Right lobe of liver (tissue), 6 donors: ENCODE results near the gene OPA1. TPM values are rescaled to one million over a fixed set of nuclear protein-coding genes. Genes with fewer than 3 reads are reported as not detected.

Experiments used
- ATAC-seq, 4 donors: fragments of 200-7000 bp; cut with Tn5 transposase; one replicate each; pipeline ENCODE4 v1.9.1; 2020; ENCODE audit warnings: mild to moderate bottlenecking in 4 of 4, moderate library complexity in 4 of 4
- DNase-seq, 3 donors: peaks; one replicate each; pipeline ENCODE4 v3.0.0-alpha.2; 2020
- H3K27ac ChIP-seq, 3 donors: fragments of 200-600 bp; one replicate each; pipeline ENCODE4 v1.8.0; 2022
- H3K27me3 ChIP-seq, 2 donors: fragments of 200-600 bp; one replicate each; pipeline ENCODE4 v1.8.0; 2022
- H3K36me3 ChIP-seq, 4 donors: fragments of 200-600 bp; sonication (generic) in 1 of 4; one replicate each; pipeline versions ENCODE4 v1.5.1 to v1.8.0; 2017 to 2022; ENCODE audit warnings: control low read depth in 1 of 4
- H3K4me1 ChIP-seq, 4 donors: fragments of 200-600 bp; sonication (generic) in 1 of 4; one replicate each; pipeline versions ENCODE4 v1.5.1 to v1.8.0; 2017 to 2022; ENCODE audit warnings: control low read depth in 1 of 4
- H3K4me3 ChIP-seq, 3 donors: fragments of 200-600 bp; one replicate each; pipeline ENCODE4 v1.8.0; 2022
- H3K9me3 ChIP-seq, 4 donors: fragments of 200-600 bp; sonication (generic) in 1 of 4; one replicate each; pipeline versions ENCODE4 v1.5.1 to v1.8.0; 2017 to 2022; ENCODE audit warnings: control low read depth in 1 of 4
- POLR2A ChIP-seq: fragments of 450-650 bp; IDR thresholded peaks from one replicate; pipeline ENCODE4 v1.6.1; 2017; ENCODE audit warnings: antibody characterized with exemption, mild to moderate bottlenecking
- WGBS: methylation state at CpG from one replicate; pipeline ENCODE4 v1.1.6; 2018; ENCODE audit warnings: low coverage, low lambda C conversion rate; ENCODE audit not compliant: insufficient coverage; ENCODE audit errors: missing lambda C conversion rate; 5-methylcytosine and 5-hydroxymethylcytosine counted together
- intact Hi-C, 2 donors: fragments of 100-400 bp; cut with DNase I; formaldehyde crosslinking; loops; one replicate each; pipeline versions ENCODE4 v1.11.2 to v1.14.1; 2022
- total RNA-seq, 6 experiments: library from RNA; depleted of rRNA in 2 of 6; stranded (reverse); fragments of >200 nt in 2 of 6; fragmentation: NEBNext Ultra II Directional in 3 of 6; extraction: Animal tissue kit (Norgen Biotek cat#: 25700) in 3 of 6; gene quantifications; one replicate each; pipeline versions ENCODE4 v1.1.0 to v1.2.4, GENCODE V29; 2016 to 2023
- TF ChIP-seq, protein P1 (sequence below), 4 donors: fragments of 200-600 bp in 3 of 4; fragments of 450-650 bp in 1 of 4; IDR thresholded peaks; one replicate each; pipeline versions ENCODE4 v1.5.1 to v1.8.0; 2016 to 2022; ENCODE audit warnings: antibody characterized with exemption in 4 of 4, mild to moderate bottlenecking in 2 of 4
- donor health status: DM: no; HTN: yes; CAD: no.
- donor health status: DM: no; HTN: no; CAD: no.
- donor health status: DM: no; HTN: no; CAD: no.
- donor health status: DM: no; HTN: yes; CAD: no.
- donor health status: DM: no; HTN: yes; CAD: no.

Gene OPA1
- total RNA-seq, 6 experiments from 2014 or later: 29.2 to 45.5 (median 31.6) TPM

DNA sequence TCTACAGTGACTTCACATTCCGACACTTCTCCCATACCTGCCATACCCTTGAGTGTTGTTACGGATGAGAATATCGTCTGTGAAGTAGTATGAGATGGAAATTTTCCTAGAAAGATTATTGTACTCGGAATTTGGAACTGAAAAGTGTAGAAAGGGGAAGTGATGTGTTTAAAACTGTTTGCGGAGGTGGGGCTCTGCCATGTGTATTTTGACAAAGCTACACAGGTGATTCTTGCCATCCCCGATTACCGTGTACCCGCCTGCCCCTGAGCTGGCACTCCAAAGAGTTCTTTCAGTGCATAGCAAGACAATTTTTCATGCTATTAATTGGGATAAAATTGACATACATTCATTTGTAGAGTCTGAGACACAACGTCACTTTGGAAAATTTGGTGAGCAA, 81.7 kb downstream of the OPA1 start:
- Histone ChIP-seq H3K27me3 (no peaks in the 10 kb centered on the region), H3K36me3 (peaks cover 0 to 2% (median 0%) of the 10 kb centered on the region in 4 donors), H3K4me3 (no peak overlapping the region), H3K9me3 (no peaks in the 10 kb centered on the region), H3K4me1 (no peaks in the 10 kb centered on the region), H3K27ac (no peak overlapping the region)
- DNase-seq (no peak), ATAC-seq (no peak)
- TF ChIP-seq POLR2A: no peak
- TF ChIP-seq, protein P1, sequence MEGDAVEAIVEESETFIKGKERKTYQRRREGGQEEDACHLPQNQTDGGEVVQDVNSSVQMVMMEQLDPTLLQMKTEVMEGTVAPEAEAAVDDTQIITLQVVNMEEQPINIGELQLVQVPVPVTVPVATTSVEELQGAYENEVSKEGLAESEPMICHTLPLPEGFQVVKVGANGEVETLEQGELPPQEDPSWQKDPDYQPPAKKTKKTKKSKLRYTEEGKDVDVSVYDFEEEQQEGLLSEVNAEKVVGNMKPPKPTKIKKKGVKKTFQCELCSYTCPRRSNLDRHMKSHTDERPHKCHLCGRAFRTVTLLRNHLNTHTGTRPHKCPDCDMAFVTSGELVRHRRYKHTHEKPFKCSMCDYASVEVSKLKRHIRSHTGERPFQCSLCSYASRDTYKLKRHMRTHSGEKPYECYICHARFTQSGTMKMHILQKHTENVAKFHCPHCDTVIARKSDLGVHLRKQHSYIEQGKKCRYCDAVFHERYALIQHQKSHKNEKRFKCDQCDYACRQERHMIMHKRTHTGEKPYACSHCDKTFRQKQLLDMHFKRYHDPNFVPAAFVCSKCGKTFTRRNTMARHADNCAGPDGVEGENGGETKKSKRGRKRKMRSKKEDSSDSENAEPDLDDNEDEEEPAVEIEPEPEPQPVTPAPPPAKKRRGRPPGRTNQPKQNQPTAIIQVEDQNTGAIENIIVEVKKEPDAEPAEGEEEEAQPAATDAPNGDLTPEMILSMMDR (IDR thresholded peaks at IDR 0.05): no peak
- intact Hi-C loops: no loop called here
- WGBS: 98% methylated on average over 8 of the region's 9 CpGs

- no peak overlapping the region for H3K27ac ChIP-seq
- no peaks in the 10 kb centered on the region for H3K9me3 ChIP-seq
- WGBS: 78% methylated on average over 3 of the region's 5 CpGs
- H3K36me3 ChIP-seq: peaks cover 0 to 2% (median 0%) of the 10 kb centered on the region in 4 donors
- TF ChIP-seq, protein P1 (IDR thresholded peaks at IDR 0.05): no peak
- TF ChIP-seq POLR2A: no peak
- H3K27me3 ChIP-seq: no peaks in the 10 kb centered on the region
- no peak overlapping the region for H3K4me3 ChIP-seq
- DNase-seq (no peak), ATAC-seq (no peak)
- no peaks in the 10 kb centered on the region for H3K4me1 ChIP-seq
- intact Hi-C loops: no loop called here
These were observed 84.7 kb downstream of the OPA1 start for GRCh38 chr3:193677734-193678133.

GRCh38 chr3:193680220-193680619, 87.2 kb downstream of the OPA1 start:
- ATAC-seq: no peak
- WGBS: 74% methylated on average over 2 of the region's 2 CpGs
- intact Hi-C loops: no loop called here
- Histone ChIP-seq H3K4me1 (no peaks in the 10 kb centered on the region), H3K36me3 (peaks cover 0 to 2% (median 0%) of the 10 kb centered on the region in 4 donors), H3K4me3 (no peak overlapping the region), H3K27me3 (no peaks in the 10 kb centered on the region), H3K9me3 (no peaks in the 10 kb centered on the region), H3K27ac (no peak overlapping the region)
- TF ChIP-seq, protein P1 (IDR thresholded peaks at IDR 0.05): no peak
- no peak for TF ChIP-seq POLR2A
- DNase-seq: no peak

- TF ChIP-seq POLR2A: no peak
- TF ChIP-seq, protein P1 (IDR thresholded peaks at IDR 0.05): no peak
- H3K4me1 ChIP-seq: no peaks in the 10 kb centered on the region
- no peak for DNase-seq
- no peak for ATAC-seq
- 45% methylated on average over 1 of the region's 1 CpG for WGBS
- no peaks in the 10 kb centered on the region for H3K27me3 ChIP-seq
- H3K36me3 ChIP-seq: peaks cover 0 to 2% (median 0%) of the 10 kb centered on the region in 4 donors
- intact Hi-C loops: no loop called here
- H3K4me3 ChIP-seq: no peak overlapping the region
- no peaks in the 10 kb centered on the region for H3K9me3 ChIP-seq
- no peak overlapping the region for H3K27ac ChIP-seq
These were observed 88.6 kb downstream of the OPA1 start for GRCh38 chr3:193681631-193682030.
